H1 (cell line): ENCODE data around the gene SPOCK1. TPM values are rescaled to one million over a fixed set of nuclear protein-coding genes. Genes with fewer than 3 reads are reported as not detected.

Experiments
- CTCF ChIA-PET: fragments of 300-600 bp; sonication (Branson Sonifier 250); formaldehyde crosslinking; loops from one replicate; lab custom pipeline; 2021; ENCODE audit not compliant: partially characterized antibody; lab: Charles Lee
- POLR2A ChIA-PET: fragments of 300-600 bp; sonication (Branson Sonifier 250); formaldehyde crosslinking; loops from one replicate; lab custom pipeline; 2021; ENCODE audit warnings: inconsistent platforms; ENCODE audit not compliant: partially characterized antibody; lab: Charles Lee
- DNase-seq, 2 experiments: peaks; one replicate each; pipeline versions ENCODE4 v3.0.0 to v3.0.0-alpha.2; 2010 to 2022; ENCODE audit warnings: low spot score in 2 of 2, low read depth in 1 of 2, mixed read lengths in 1 of 2
- FAIRE-seq: peaks from 2 replicates; lab custom pipeline; 2011; peaks lifted over from hg19 to GRCh38; lab: Jason Lieb, UNC
- H2AFZ ChIP-seq: 2 replicates; pipeline ENCODE4 v1.8.1; 2012; ENCODE audit warnings: low read length, inconsistent platforms
- H2AK5ac ChIP-seq: 2 replicates; pipeline ENCODE4 v1.6.1; 2013; ENCODE audit warnings: low read depth, low read length
- H2BK120ac ChIP-seq: replicated peaks from 2 replicates; pipeline ENCODE3; 2013; ENCODE audit warnings: low read depth, low read length, inconsistent platforms
- H2BK12ac ChIP-seq: 2 replicates; pipeline ENCODE4 v1.6.1; 2013; ENCODE audit warnings: low read depth, low read length
- H2BK15ac ChIP-seq: 2 replicates; pipeline ENCODE4 v1.6.1; 2013; ENCODE audit warnings: low read length
- H2BK20ac ChIP-seq: 2 replicates; pipeline ENCODE4 v1.6.1; 2013; ENCODE audit warnings: low read length
- H2BK5ac ChIP-seq: 2 replicates; pipeline ENCODE4 v1.6.1; 2013; ENCODE audit warnings: low read depth, low read length
- H3K14ac ChIP-seq: 2 replicates; pipeline ENCODE4 v1.6.1; 2013; ENCODE audit warnings: inconsistent platforms; ENCODE audit not compliant: insufficient read length
- H3K18ac ChIP-seq: 2 replicates; pipeline ENCODE4 v1.6.1; 2013; ENCODE audit warnings: low read length; ENCODE audit errors: extremely low read depth
- H3K23ac ChIP-seq: 2 replicates; pipeline ENCODE4 v1.6.1; 2013; ENCODE audit warnings: inconsistent platforms; ENCODE audit not compliant: insufficient read length
- H3K23me2 ChIP-seq: 2 replicates; pipeline ENCODE4 v1.6.1; 2013; ENCODE audit warnings: low read depth, low read length
- H3K27ac ChIP-seq: 2 replicates; pipeline ENCODE4 v1.6.1; 2011; ENCODE audit warnings: low read depth, low read length, inconsistent platforms
- H3K27me3 ChIP-seq, 4 experiments: replicated peaks in 1 of 4; 1 replicate in 1 of 4; 2 replicates in 3 of 4; pipeline versions ENCODE4 v1.6.1 to v1.8.1; 2011 to 2013; ENCODE audit warnings: low read length in 3 of 4, mild to moderate bottlenecking in 3 of 4, inconsistent platforms in 2 of 4, mixed read lengths in 2 of 4, moderate library complexity in 1 of 4; ENCODE audit not compliant: control insufficient read depth in 3 of 4, insufficient read depth in 3 of 4; ENCODE audit errors: extremely low read depth in 1 of 4
- H3K36me3 ChIP-seq, 4 experiments: 2 replicates each; pipeline versions ENCODE4 v1.6.1 to v1.8.1; 2011 to 2013; ENCODE audit warnings: mild to moderate bottlenecking in 4 of 4, low read length in 3 of 4, moderate library complexity in 2 of 4, control low read depth in 1 of 4, inconsistent platforms in 1 of 4; ENCODE audit not compliant: insufficient read depth in 4 of 4, control insufficient read depth in 2 of 4
- H3K4ac ChIP-seq: replicated peaks from 2 replicates; pipeline ENCODE3; 2013; ENCODE audit warnings: low read length, low read depth, mixed read lengths, inconsistent platforms; ENCODE audit not compliant: insufficient read length
- H3K4me1 ChIP-seq, 4 experiments: replicated peaks in 1 of 4; 1 replicate in 1 of 4; 2 replicates in 3 of 4; pipeline versions ENCODE4 v1.6.1 to v1.8.1; 2011 to 2013; ENCODE audit warnings: low read length in 3 of 4, inconsistent platforms in 2 of 4, mixed read lengths in 1 of 4; ENCODE audit not compliant: insufficient read depth in 4 of 4, control insufficient read depth in 3 of 4
- H3K4me2 ChIP-seq, 2 experiments: 2 replicates each; pipeline versions ENCODE4 v1.6.1 to v1.8.1; 2011 to 2013; ENCODE audit warnings: low read depth in 2 of 2, low read length in 2 of 2, control low read depth in 1 of 2, inconsistent platforms in 1 of 2, mild to moderate bottlenecking in 1 of 2; ENCODE audit not compliant: insufficient read depth in 1 of 2
- H3K4me3 ChIP-seq, 4 experiments: fragments of 200-600, 300-600 bp in 1 of 4; sonication (generic), shearing (Covaris generic), sonication (Bioruptor Twin) in 1 of 4; 2 replicates each; pipeline versions ENCODE4 v1.5.1 to v1.8.1; 2011 to 2016; ENCODE audit warnings: low read length in 4 of 4, low read depth in 3 of 4, control low read depth in 2 of 4, inconsistent platforms in 2 of 4, mild to moderate bottlenecking in 2 of 4, mixed read lengths in 1 of 4, moderate library complexity in 1 of 4; ENCODE audit not compliant: insufficient read depth in 2 of 4; ENCODE audit errors: extremely low read depth in 1 of 4
- H3K56ac ChIP-seq: replicated peaks from 2 replicates; pipeline ENCODE3; 2013; ENCODE audit warnings: low read depth, mild to moderate bottlenecking, mixed read lengths, low read length, inconsistent platforms; ENCODE audit not compliant: insufficient read length
- H3K79me1 ChIP-seq: 2 replicates; pipeline ENCODE4 v1.6.1; 2013; ENCODE audit warnings: low read depth, low read length, control low read depth
- H3K79me2 ChIP-seq, 2 experiments: 2 replicates each; pipeline versions ENCODE4 v1.6.1 to v1.8.1; 2012 to 2013; ENCODE audit warnings: low read length in 2 of 2, mild to moderate bottlenecking in 2 of 2, inconsistent platforms in 1 of 2; ENCODE audit not compliant: insufficient read depth in 2 of 2, control insufficient read depth in 1 of 2
- H3K9ac ChIP-seq, 4 experiments: replicated peaks in 1 of 4; 1 replicate in 1 of 4; 2 replicates in 3 of 4; pipeline versions ENCODE4 v1.6.1 to v1.8.1; 2011 to 2013; ENCODE audit warnings: low read depth in 3 of 4, low read length in 3 of 4, control low read depth in 2 of 4, mild to moderate bottlenecking in 2 of 4, moderate library complexity in 2 of 4, inconsistent platforms in 1 of 4; ENCODE audit errors: extremely low read depth in 1 of 4
- H3K9me3 ChIP-seq, 2 experiments: 2 replicates each; pipeline versions ENCODE4 v1.6.1 to v1.8.1; 2012 to 2013; ENCODE audit warnings: mild to moderate bottlenecking in 2 of 2, moderate library complexity in 2 of 2, control low read depth in 1 of 2, inconsistent platforms in 1 of 2, low read depth in 1 of 2, low read length in 1 of 2, mixed read lengths in 1 of 2; ENCODE audit not compliant: insufficient read depth in 2 of 2
- H4K20me1 ChIP-seq, 2 experiments: replicated peaks in 1 of 2; 2 replicates each; pipeline versions ENCODE3 to v1.8.1; 2011 to 2013; ENCODE audit warnings: inconsistent platforms in 2 of 2, low read length in 2 of 2, mild to moderate bottlenecking in 1 of 2; ENCODE audit not compliant: insufficient read depth in 2 of 2, control insufficient read depth in 1 of 2
- H4K5ac ChIP-seq: 2 replicates; pipeline ENCODE4 v1.6.1; 2013; ENCODE audit warnings: low read length, low read depth, mixed read lengths, inconsistent platforms; ENCODE audit not compliant: insufficient read length
- H4K8ac ChIP-seq: 2 replicates; pipeline ENCODE4 v1.8.0; 2013; ENCODE audit warnings: mild to moderate bottlenecking, moderate library complexity, low read length, inconsistent platforms; ENCODE audit not compliant: insufficient read depth; ENCODE audit errors: extremely low read depth
- H4K91ac ChIP-seq: replicated peaks from 2 replicates; pipeline ENCODE3; 2013; ENCODE audit warnings: low read length, mixed read lengths, inconsistent platforms; ENCODE audit not compliant: insufficient read length
- KDM5A ChIP-seq: fragments of 200-600 bp; IDR thresholded peaks from 2 replicates; pipeline ENCODE4 v1.7.1; 2012; ENCODE audit warnings: mild to moderate bottlenecking, low read length, inconsistent platforms, mixed read lengths
- NRF1 ChIP-seq: IDR thresholded peaks from 2 replicates; pipeline ENCODE4 v1.6.1; 2011; ENCODE audit warnings: mild to moderate bottlenecking, low read depth, low read length, improper control_type of control experiment
- POLR2A ChIP-seq, 2 experiments: IDR thresholded peaks; 1 replicate in 1 of 2; 2 replicates in 1 of 2; pipeline ENCODE4 v1.6.1; 2011; ENCODE audit warnings: low read depth in 2 of 2, low read length in 2 of 2, mild to moderate bottlenecking in 2 of 2; ENCODE audit errors: control extremely low read depth in 1 of 2
- ZNF274 ChIP-seq: IDR thresholded peaks from 2 replicates; pipeline ENCODE4 v1.7.0; 2012; ENCODE audit warnings: low read length, borderline replicate concordance; ENCODE audit errors: extremely low read depth
- WGBS, 2 experiments: shearing (Covaris generic) in 1 of 2; methylation state at CpG; one replicate each; pipeline versions ENCODE4 v1.1.6 to v1.1.7; 2013 to 2015; ENCODE audit warnings: low lambda C conversion rate in 2 of 2, mixed read lengths in 2 of 2, inconsistent platforms in 1 of 2, low coverage in 1 of 2, missing lambda C conversion rate in 1 of 2; ENCODE audit not compliant: insufficient replicate concordance in 2 of 2, insufficient coverage in 1 of 2, insufficient read length in 1 of 2; ENCODE audit errors: extremely low coverage in 1 of 2, missing lambda C conversion rate in 1 of 2; 5-methylcytosine and 5-hydroxymethylcytosine counted together
- polyA plus RNA-seq, 7 experiments: library from polyadenylated mRNA; depleted of rRNA in 3 of 7; stranded (reverse) in 5 of 7; unstranded in 2 of 7; fragments of >200 nt in 5 of 7; fragments of 200-250 nt in 2 of 7; gene quantifications; 1 replicate in 5 of 7; 2 replicates in 1 of 7; 4 replicates in 1 of 7; pipeline versions ENCODE4 v1.2.1 to v1.2.3, GENCODE V29; 2011 to 2013; ENCODE audit warnings: missing spikeins in 2 of 7, mixed read lengths in 2 of 7
- total RNA-seq: library from RNA; stranded (reverse); fragmentation: NEBNext Ultra II Directional; extraction: Animal tissue kit (Norgen Biotek cat#: 25700); gene quantifications from 2 replicates; pipeline ENCODE4 v1.2.1, GENCODE V29; 2021

The SPOCK1 gene
- total and polyA plus RNA-seq, 2 of the 8 experiments (the other 6 are each of a cell fraction or from before 2014, with no cell fraction given), result 6.9 to 18.1 TPM

DNA sequence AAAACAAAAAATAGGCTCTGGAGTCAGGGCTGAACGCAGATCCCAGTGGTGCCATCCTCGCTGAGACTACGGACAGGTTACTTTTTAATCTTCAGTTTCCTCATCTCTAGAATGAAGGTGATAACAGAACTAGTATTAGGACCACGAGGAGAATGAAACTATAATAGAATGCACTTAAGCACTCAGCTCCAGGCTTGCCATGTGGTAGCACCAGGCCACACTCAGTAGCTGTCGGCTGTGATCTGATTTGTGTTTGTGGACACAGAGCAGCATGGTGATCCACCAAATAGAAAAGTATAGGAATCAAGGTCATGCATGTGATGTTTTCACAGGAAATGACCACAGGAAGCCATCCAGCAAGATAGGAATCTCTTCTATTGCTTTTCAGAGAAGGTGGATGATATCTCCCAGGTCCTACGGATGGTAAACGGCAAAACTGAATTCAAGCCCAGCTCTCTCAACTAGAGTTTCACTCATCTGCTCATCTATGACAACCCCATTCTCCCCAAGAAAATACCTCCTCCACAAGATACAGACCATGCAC, 498.0 kb downstream of the SPOCK1 start:
- DNase-seq (no peak), FAIRE-seq (no peak)
- Histone ChIP-seq H4K91ac (no peak overlapping the region), H2BK20ac (no peak overlapping the region), H2AFZ (no peak overlapping the region), H2BK15ac (no peak overlapping the region), H3K4me1 (no peaks in the 10 kb centered on the region), H3K23ac (no peak overlapping the region), H3K56ac (no peak overlapping the region), H4K20me1 (no peaks in the 10 kb centered on the region), H2BK5ac (no peak overlapping the region), H3K23me2 (no peaks in the 10 kb centered on the region), H3K27ac (no peak overlapping the region), H3K9me3 (no peaks in the 10 kb centered on the region), H3K18ac (no peak overlapping the region), H2BK120ac (no peak overlapping the region), H3K36me3 (no peaks in the 10 kb centered on the region), H4K5ac (no peak overlapping the region), H3K79me2 (no peaks in the 10 kb centered on the region), H2BK12ac (no peak overlapping the region), H3K4ac (no peak overlapping the region), H3K27me3 (no peaks in the 10 kb centered on the region), H2AK5ac (no peak overlapping the region), H3K79me1 (no peaks in the 10 kb centered on the region), H3K14ac (no peak overlapping the region), H4K8ac (no peak overlapping the region), H3K4me2 (no peak overlapping the region), H3K9ac (no peak overlapping the region), H3K4me3 (no peak overlapping the region)
- 91% methylated on average over 7 of the region's 7 CpGs; no CpG with 5 or more reads in 1 of the 2 experiments for WGBS, 2 experiments
- ChIA-PET CTCF (interaction anchor here (1.6 to 1.9 kb wide), 3 partner anchors 10 to 13 kb away, joined by 4 to 8 read pairs (median 4); no protein-coding TSS in a partner anchor), POLR2A (no interaction called here)
- TF ChIP-seq POLR2A (IDR thresholded peaks at IDR 0.05; ENCODE audit: control extremely low read depth in 1 of 2, low read depth in 2 of 2, low read length in 2 of 2) (no peak), ZNF274 (no peak), KDM5A (no peak), NRF1 (no peak)
